GM18873 (cell line): ENCODE measurements around the gene TJP1.
A peak's percentile ranks its signal among the peaks of the same experiment; 100 is the strongest.
"Not testable (repeated sequence)": the region's sequence is repeated elsewhere in the genome, so short reads cannot be mapped to it uniquely, and the experiment has no call there.

Experiments used
- ATAC-seq: cut with Tn5 transposase; IDR thresholded peaks from one replicate; pipeline ENCODE4 v1.9.1; 2021; ENCODE audit warnings: mild to moderate bottlenecking, moderate library complexity, moderate number of reproducible peaks; ENCODE audit not compliant: unreplicated experiment, low FRiP score

TJP1 gene

DNA sequence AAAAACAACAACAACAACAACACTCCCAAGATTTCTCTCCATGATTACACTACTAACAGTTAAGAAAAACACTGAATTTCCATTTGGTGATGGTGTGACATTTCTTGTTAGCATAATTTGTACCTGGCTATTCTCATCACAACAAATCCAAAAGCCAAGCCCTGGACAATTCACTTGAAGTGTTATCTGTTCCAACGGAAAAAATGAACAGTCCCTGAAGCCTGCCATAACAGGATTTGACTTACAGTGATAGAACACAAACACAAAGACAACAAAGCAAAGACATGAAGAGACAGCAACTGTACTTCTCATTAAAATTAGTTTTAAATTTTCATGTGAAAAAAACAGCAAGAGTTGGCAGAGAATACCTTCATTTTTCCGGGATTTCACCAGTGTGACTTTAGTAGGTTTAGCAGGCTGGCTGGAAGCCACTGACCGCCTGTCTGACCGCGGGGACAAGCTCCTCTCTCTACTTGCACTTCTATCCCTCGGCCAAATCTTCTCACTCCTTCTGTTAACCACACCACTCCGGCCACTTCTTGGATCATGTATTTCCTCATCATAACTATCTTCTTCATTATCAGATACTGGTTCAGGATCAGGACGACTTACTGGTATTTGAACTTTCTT, 56.3 kb downstream of the TJP1 start:
- ATAC-seq = no peak

DNA sequence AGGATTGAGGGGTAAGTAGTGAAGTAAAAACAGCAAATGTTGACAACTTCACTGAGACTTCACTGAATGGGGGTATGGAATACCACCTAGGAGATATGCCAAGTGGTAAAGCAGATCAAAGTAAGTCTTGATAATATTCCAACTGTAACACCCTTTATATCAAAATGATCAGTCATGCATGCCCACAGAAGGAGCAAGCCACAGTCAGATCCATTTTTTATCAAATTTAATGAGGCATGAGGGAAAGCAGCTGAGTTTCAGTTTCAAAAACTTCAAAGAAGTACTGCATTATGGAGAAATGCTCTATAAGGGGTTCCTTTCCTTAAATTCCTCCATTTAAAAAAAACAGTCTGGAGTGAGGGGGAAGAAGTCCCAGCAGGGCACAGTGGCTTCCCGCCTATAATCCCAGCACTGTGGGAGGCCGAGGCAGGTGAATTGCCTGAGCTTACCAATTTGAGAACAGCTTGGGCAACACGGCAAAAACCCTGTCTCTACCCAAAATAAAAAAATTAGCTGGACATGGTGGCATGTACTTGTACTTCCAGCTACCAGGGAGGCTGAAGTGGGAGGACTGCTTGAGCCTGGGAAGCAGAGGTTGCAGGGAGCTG, 56.9 kb downstream of the TJP1 start:
- ATAC-seq = no peak

DNA sequence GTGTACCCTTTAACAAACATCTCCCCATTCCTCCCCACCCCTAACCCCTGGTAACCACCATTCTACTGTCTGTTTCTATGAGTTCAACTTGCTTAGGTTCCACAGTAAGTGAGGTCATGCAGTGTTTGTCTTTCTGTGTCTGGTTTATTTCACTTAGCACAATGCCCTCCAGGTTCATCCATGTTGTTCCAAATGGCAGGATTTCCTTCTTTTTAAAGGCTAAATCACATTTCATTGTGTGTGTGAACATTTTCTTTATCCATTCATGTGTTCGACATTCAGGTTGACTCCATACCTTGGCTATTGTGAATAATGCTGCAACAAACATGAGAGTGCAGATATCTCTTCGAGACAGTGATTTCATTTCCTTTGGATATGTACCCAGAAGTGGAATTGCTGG, 62.7 kb downstream of the TJP1 start:
- no peak for ATAC-seq

DNA sequence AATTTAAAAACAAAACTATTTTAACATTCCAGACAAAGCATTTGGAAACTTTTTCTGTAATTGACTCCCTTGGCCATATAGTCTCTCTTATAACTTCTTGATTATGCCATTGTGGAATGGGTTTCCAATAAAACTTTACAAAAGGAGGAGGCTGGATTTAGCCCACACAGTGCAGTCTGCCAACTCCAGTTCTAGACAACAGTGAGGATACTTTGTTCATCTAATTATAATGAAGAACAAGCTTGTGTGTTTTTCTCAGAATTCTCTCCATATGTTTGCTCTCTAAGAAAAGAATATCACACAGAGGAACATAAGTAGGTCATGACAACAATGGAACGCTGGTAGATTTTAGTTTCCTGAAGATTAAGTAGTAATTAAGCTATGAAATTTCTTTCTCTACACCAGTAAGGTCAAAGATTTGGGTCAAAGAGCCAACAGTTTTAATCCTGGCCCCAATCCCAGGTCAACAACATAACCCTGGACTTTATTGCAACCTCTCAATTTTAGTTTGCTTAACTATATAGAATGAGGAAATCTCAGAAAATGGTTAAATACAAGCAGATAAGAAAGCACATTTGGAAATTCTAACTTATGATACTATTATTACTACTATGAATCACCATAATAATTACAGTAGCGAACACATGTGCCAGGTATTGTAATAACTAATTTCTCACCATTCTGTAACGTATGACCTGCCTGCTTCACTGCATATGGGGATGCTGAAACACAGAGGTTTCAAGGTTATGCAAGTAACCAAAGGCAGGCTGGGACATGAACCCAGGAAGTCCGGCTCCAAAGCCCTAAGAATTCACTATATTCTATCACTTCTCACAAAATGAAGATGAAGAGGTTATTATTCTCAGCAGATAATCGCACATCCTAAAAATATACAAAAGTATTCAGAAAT, 65.7 kb downstream of the TJP1 start:
- no peak for ATAC-seq

DNA sequence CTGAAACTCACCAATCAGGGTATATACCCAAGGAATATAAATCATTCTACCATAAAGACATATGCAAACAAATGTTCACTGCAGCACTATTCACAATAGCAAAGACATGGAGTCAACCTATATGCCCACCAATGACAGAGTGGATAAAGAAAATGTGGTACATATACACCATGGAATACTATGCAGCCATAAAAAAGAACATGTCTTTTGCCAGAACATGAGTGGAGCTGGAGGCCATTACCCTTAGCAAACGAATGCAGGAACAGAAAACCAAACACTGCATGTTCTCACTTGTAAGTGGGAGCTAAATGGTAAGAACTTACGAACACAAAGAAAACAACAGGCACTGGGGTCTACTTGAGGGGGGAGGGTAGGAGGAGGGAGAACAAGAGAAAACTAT, 68.3 kb downstream of the TJP1 start:
- not testable (repeated sequence) for ATAC-seq

DNA sequence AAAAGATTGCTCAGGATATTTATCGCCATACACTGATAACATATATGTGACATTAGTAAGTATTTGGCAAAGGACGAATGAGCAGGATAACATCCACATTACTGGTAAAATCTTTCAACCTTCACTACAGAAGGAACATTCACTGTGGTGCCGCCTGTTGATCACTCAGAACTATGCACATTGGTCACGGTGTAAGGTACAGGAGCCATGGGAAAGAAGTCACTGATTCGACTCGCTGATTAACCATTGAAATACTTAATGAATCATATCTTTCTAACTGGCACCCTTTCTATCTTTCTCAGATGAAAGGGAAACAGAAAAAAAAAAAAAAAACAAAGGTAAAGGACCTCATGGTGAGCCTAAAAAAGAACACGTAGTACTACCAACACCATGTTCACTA, 68.8 kb downstream of the TJP1 start:
- no peak for ATAC-seq

DNA sequence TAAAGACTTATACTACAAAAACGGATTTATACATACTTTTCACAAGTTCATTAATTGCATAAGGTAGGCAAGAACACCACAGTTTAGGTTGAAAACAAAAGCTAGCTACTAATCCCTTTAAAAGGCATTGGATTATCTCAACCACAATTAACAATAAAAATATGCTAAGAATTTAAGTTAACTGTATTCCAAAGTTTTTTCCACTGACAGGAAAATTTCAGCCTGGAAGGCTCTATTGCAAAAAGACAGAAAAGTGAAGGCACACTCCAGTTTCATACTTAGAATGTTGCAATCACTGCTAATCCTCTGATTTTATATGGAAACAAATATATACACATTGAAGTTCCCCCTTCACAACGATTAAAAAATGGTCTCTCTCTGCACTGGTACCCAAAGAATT, 71.5 kb downstream of the TJP1 start:
- ATAC-seq = no peak

DNA sequence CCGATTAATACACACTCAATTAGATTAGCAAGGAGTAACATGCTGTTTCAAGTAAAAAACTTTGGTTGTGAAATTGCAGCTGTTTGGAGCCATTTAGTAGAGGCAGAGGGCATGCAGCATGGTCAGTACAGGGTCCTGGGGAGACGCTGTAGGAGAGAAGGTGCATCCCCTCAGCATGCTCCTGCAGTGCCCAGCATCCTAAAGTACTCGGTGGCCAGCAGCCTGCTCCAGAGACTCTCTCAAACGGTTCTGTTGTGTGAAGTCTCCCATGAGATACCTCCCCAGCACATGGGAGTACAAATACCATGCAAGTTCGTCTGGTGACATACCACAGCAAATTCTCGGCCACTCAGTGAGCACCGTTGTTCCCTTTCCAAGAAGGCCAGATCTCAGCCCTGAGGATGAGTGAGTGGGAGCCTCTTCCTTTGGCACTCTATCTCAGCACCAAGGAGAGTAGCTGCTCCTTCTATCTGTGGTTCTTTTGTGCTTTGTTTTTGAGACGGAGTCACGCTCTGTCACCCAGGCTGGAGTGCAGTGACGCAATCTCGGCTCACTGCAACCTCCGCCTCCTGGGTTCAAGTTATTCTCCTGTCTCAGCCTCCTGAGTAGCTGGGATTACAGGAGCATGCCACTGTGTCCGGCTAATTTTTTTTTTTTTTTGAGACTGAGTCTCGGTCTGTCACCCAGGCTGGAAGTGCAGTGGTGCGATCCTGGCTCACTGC, 72.7 kb downstream of the TJP1 start:
- ATAC-seq = no peak

DNA sequence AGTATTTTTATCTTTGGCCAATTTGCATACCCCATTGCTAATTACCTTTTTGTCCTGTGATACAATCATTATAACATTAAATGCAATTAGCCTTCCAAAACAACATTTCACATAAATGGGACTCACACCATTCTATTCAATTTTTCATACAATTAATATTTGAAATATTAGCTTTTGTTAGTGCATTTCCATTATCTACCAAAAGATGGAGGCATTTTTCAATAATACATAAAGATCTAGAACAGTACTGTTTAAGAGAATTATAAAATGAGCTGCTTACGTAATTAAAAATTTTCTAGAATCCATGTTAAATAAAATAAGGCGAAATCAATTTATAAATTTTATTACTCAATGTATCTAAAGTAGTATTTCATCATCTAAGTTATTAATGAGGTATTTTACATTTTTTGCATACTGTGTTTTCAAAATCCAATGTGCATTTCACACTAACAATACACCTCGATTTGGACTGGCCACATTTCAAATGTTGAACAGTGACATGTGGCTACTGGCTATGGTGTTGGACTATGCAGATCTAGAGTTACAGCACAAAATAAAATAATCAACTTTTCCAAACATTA, 74.3 kb downstream of the TJP1 start:
- ATAC-seq = no peak

DNA sequence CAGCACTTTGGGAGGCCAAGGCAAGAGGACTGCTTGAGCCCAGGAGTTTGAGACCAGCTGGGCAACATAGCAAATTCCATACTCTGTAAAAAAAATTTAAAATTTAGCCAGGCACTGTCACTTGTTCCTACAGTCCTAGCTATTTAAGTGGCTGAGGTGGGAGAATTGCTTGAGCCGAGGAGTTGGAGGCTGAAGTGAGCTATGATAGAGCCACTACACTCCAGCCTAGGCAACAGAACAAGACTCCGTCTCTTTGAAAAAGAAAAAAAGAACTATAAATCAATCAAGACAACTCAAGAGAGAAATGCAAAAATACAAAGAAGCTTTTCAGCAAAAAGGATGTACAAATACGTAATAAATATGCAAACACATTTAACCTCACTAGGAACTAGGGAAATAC, 78.8 kb downstream of the TJP1 start:
- no peak for ATAC-seq

DNA sequence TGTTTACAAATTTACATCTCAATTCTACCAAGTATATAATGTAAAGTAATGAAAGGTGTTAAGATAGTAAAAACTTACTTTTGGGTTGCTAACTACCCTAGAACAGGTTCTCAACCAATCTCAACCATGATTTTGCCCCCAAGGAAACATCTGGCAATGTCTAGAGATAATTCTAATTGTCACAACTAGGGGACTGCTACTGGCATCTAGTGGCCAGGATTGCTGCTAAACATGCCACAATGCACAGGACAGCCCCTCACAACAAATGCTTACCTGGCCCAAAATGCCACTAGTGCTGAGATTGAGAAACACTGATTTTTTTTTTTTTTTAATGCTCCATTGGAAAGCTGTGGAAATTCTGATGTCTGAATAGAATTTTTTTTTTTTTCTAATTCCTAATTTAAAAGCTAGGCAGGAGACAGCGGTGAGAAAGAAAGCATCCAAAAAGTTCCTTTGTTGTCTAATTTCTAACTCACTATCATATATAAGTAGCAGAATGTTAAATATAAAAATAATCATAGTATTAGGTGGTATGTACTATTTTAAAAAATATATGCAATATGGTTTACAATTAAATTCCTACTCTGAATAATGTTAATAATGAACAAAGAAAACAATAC, 81.5 kb downstream of the TJP1 start:
- ATAC-seq = no peak

DNA sequence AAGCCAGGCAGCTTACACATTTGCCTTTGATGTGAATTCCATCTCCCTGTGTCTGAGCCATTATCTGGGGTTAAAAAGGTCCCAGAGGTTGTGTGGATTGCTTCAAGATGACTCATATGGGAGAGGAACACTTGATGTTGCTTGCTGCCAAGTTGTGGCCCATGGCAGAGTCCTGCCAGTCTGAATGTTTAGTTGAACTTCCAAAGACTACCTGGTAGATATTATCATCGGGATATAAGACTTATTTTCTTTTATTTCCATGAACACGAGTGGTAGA, 85.6 kb downstream of the TJP1 start:
- no peak for ATAC-seq

DNA sequence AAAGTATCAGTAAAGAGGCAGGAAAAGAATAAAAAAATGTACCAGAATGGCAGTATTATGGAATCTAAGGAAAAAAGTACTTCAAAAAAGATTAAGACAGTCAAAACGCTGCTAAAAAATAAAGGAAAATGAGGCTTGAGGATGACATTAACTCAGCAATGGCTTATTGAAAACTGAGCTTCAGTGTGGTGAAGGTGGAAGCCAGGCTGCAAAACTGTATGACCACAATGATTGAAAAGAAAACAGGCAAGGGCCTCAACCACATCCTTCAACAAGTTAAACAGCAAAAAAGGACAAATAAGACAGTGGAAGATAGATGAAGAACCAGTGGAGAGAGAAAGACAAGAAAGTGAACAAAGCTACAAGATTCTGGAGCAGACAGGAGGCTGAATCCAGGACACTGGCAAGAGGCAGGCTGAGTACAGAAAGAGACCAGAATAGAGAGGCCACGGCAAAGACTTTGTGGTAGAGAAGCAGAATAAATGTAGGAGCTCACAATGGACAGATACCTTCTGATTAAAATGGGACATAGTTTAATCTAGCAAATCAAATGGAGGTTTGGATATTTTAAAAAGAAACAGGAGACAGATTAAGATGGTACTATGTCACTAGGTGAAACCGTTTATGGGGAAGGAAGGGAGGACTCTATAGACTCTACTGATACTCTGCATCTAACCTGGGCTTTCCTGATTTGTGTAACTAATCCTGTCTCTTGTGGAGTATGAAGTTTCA, 86.1 kb downstream of the TJP1 start:
- peak; percentile 50 for ATAC-seq

DNA sequence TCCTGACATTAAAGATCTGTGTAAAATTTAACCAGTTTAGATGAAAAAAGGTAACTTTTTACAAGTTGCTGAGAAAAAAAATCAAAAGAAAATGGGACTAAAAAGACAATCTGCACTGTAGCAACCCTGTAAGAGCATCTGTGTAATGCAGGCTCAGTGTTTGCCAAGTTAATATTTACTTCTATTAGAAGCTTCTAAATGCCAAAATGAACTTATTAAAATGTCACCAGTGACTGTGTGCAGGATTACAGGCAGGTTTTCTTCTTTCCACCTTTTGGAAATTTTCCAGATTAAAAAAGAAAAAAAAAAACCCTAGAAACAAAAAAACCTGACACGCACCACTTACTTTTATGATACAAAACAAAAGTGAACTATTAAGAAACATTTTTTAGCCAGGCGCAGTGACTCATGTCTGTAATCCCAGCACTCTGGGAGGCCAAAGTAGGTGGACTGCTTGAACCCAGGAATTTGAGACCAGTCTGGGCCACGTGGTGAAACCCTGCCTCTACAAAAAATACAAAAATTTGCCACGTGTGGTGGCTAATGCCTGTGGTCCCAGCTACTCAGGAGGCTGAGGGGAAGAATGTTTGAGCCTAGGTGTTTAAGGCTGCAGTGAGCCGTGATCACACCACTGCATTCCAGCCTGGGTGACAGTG, 87.2 kb downstream of the TJP1 start:
- no peak for ATAC-seq

DNA sequence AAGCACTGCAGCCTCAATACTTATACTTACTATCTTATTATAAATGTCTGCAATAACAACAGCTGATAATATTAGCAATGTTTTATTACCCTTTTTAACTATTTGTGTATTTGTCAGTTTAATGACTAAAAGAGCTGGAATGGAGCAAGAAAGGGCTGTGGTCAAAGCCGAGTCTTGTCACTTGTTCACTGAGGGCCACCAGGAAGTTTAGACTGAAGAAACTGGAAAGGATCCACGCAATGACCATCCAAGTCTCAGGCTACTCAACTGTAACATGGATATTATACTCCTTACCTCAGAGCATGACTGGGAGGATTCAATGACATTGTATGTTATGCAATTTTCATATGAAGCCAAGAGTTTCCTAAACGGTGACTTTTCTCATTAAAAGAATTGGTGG, 90.4 kb downstream of the TJP1 start:
- no peak for ATAC-seq

DNA sequence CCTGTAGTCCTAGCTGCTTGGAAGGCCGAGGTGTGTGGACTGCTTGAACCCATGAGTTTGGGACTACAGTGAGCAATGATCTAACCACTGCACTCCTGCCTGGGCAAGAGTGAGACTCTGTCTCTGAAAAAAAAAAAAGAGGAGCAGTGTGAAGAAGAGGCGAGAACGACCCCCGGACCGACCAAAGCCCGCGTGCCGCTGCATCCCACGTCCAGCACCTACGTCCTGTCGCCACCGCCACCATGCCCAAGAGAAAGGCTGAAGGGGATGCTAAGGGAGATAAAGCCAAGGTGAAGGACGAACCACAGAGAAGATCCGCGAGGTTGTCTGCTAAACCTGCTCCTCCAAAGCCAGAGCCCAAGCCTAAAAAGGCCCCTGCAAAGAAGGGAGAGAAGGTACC, 91.8 kb downstream of the TJP1 start:
- ATAC-seq = not testable (repeated sequence)

DNA sequence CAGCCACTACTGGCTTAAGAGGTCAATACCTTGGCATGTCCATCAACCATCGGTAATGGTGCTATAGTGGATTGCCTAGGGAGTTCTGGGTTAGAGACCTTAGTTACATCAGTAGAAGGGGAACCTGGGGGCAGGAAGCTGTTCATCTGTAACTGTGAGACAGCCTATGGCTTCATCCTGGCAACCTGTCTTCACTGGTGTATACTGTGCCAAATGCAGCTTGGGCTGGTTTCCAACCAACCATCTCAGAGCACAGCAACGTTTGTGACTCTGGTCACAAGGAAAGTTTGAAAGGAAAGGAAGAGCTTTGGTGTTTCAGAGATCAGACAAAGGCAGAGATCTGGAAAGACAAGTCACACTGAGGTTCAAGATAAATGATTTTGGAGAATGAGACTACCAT, 93.8 kb downstream of the TJP1 start:
- no peak for ATAC-seq

DNA sequence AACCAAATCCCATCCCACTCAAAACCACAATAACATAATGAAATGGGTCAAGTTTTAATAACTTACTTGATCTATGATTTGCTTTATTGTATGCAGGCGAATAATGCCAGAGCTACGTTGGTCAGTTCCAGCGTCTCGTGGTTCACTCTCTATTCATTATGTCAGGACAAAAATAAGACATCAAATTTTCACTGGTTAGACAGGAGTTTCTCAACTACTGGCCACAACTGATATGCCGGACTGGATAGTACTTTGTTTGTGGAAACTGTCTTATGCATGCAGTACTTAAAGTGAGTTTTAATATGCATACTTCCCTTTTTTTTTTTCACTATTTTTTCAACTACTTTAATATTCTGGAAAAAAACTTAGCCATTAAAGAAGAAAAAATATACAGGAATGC, 94.4 kb downstream of the TJP1 start:
- no peak for ATAC-seq

DNA sequence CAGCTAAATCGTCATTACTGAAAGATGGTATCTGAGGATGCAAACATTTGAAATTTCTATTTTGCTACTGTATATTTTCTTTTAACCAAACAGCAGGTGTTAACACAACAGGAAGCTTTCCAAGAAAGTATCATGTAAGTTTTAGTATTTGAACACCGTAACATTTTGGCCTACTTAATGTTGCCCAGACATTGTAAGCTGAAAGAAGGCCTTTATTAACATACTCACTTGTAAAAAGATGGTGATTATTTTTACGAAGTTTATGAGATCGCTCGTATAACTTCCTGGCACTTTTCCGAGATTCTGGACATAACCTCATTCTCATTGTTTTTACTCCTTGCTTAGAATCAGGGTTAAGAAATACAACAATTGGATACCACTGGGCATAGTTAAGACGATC, 95.7 kb downstream of the TJP1 start:
- no peak for ATAC-seq
